H1 (cell line): ENCODE results near the gene ATE1. TPM values are rescaled to one million over a fixed set of nuclear protein-coding genes. Genes with fewer than 3 reads are reported as not detected.

ENCODE experiments used
- CTCF ChIA-PET: fragments of 300-600 bp; sonication (Branson Sonifier 250); formaldehyde crosslinking; loops from one replicate; lab custom pipeline; 2021; ENCODE audit not compliant: partially characterized antibody; lab: Charles Lee
- POLR2A ChIA-PET: fragments of 300-600 bp; sonication (Branson Sonifier 250); formaldehyde crosslinking; loops from one replicate; lab custom pipeline; 2021; ENCODE audit warnings: inconsistent platforms; ENCODE audit not compliant: partially characterized antibody; lab: Charles Lee
- DNase-seq, 2 experiments: peaks; one replicate each; pipeline versions ENCODE4 v3.0.0 to v3.0.0-alpha.2; 2010 to 2022; ENCODE audit warnings: low spot score in 2 of 2, low read depth in 1 of 2, mixed read lengths in 1 of 2
- FAIRE-seq: peaks from 2 replicates; lab custom pipeline; 2011; peaks lifted over from hg19 to GRCh38; lab: Jason Lieb, UNC
- H2AFZ ChIP-seq: 2 replicates; pipeline ENCODE4 v1.8.1; 2012; ENCODE audit warnings: low read length, inconsistent platforms
- H2AK5ac ChIP-seq: 2 replicates; pipeline ENCODE4 v1.6.1; 2013; ENCODE audit warnings: low read depth, low read length
- H2BK120ac ChIP-seq: replicated peaks from 2 replicates; pipeline ENCODE3; 2013; ENCODE audit warnings: low read depth, low read length, inconsistent platforms
- H2BK12ac ChIP-seq: 2 replicates; pipeline ENCODE4 v1.6.1; 2013; ENCODE audit warnings: low read depth, low read length
- H2BK15ac ChIP-seq: 2 replicates; pipeline ENCODE4 v1.6.1; 2013; ENCODE audit warnings: low read length
- H2BK20ac ChIP-seq: 2 replicates; pipeline ENCODE4 v1.6.1; 2013; ENCODE audit warnings: low read length
- H2BK5ac ChIP-seq: 2 replicates; pipeline ENCODE4 v1.6.1; 2013; ENCODE audit warnings: low read depth, low read length
- H3K14ac ChIP-seq: 2 replicates; pipeline ENCODE4 v1.6.1; 2013; ENCODE audit warnings: inconsistent platforms; ENCODE audit not compliant: insufficient read length
- H3K18ac ChIP-seq: 2 replicates; pipeline ENCODE4 v1.6.1; 2013; ENCODE audit warnings: low read length; ENCODE audit errors: extremely low read depth
- H3K23ac ChIP-seq: 2 replicates; pipeline ENCODE4 v1.6.1; 2013; ENCODE audit warnings: inconsistent platforms; ENCODE audit not compliant: insufficient read length
- H3K23me2 ChIP-seq: 2 replicates; pipeline ENCODE4 v1.6.1; 2013; ENCODE audit warnings: low read depth, low read length
- H3K27ac ChIP-seq: 2 replicates; pipeline ENCODE4 v1.6.1; 2011; ENCODE audit warnings: low read depth, low read length, inconsistent platforms
- H3K27me3 ChIP-seq, 4 experiments: replicated peaks in 1 of 4; 1 replicate in 1 of 4; 2 replicates in 3 of 4; pipeline versions ENCODE4 v1.6.1 to v1.8.1; 2011 to 2013; ENCODE audit warnings: low read length in 3 of 4, mild to moderate bottlenecking in 3 of 4, inconsistent platforms in 2 of 4, mixed read lengths in 2 of 4, moderate library complexity in 1 of 4; ENCODE audit not compliant: control insufficient read depth in 3 of 4, insufficient read depth in 3 of 4; ENCODE audit errors: extremely low read depth in 1 of 4
- H3K36me3 ChIP-seq, 4 experiments: 2 replicates each; pipeline versions ENCODE4 v1.6.1 to v1.8.1; 2011 to 2013; ENCODE audit warnings: mild to moderate bottlenecking in 4 of 4, low read length in 3 of 4, moderate library complexity in 2 of 4, control low read depth in 1 of 4, inconsistent platforms in 1 of 4; ENCODE audit not compliant: insufficient read depth in 4 of 4, control insufficient read depth in 2 of 4
- H3K4ac ChIP-seq: replicated peaks from 2 replicates; pipeline ENCODE3; 2013; ENCODE audit warnings: low read length, low read depth, mixed read lengths, inconsistent platforms; ENCODE audit not compliant: insufficient read length
- H3K4me1 ChIP-seq, 4 experiments: replicated peaks in 1 of 4; 1 replicate in 1 of 4; 2 replicates in 3 of 4; pipeline versions ENCODE4 v1.6.1 to v1.8.1; 2011 to 2013; ENCODE audit warnings: low read length in 3 of 4, inconsistent platforms in 2 of 4, mixed read lengths in 1 of 4; ENCODE audit not compliant: insufficient read depth in 4 of 4, control insufficient read depth in 3 of 4
- H3K4me2 ChIP-seq, 2 experiments: 2 replicates each; pipeline versions ENCODE4 v1.6.1 to v1.8.1; 2011 to 2013; ENCODE audit warnings: low read depth in 2 of 2, low read length in 2 of 2, control low read depth in 1 of 2, inconsistent platforms in 1 of 2, mild to moderate bottlenecking in 1 of 2; ENCODE audit not compliant: insufficient read depth in 1 of 2
- H3K4me3 ChIP-seq, 4 experiments: fragments of 200-600, 300-600 bp in 1 of 4; sonication (generic), shearing (Covaris generic), sonication (Bioruptor Twin) in 1 of 4; 2 replicates each; pipeline versions ENCODE4 v1.5.1 to v1.8.1; 2011 to 2016; ENCODE audit warnings: low read length in 4 of 4, low read depth in 3 of 4, control low read depth in 2 of 4, inconsistent platforms in 2 of 4, mild to moderate bottlenecking in 2 of 4, mixed read lengths in 1 of 4, moderate library complexity in 1 of 4; ENCODE audit not compliant: insufficient read depth in 2 of 4; ENCODE audit errors: extremely low read depth in 1 of 4
- H3K56ac ChIP-seq: replicated peaks from 2 replicates; pipeline ENCODE3; 2013; ENCODE audit warnings: low read depth, mild to moderate bottlenecking, mixed read lengths, low read length, inconsistent platforms; ENCODE audit not compliant: insufficient read length
- H3K79me1 ChIP-seq: 2 replicates; pipeline ENCODE4 v1.6.1; 2013; ENCODE audit warnings: low read depth, low read length, control low read depth
- H3K79me2 ChIP-seq, 2 experiments: 2 replicates each; pipeline versions ENCODE4 v1.6.1 to v1.8.1; 2012 to 2013; ENCODE audit warnings: low read length in 2 of 2, mild to moderate bottlenecking in 2 of 2, inconsistent platforms in 1 of 2; ENCODE audit not compliant: insufficient read depth in 2 of 2, control insufficient read depth in 1 of 2
- H3K9ac ChIP-seq, 4 experiments: replicated peaks in 1 of 4; 1 replicate in 1 of 4; 2 replicates in 3 of 4; pipeline versions ENCODE4 v1.6.1 to v1.8.1; 2011 to 2013; ENCODE audit warnings: low read depth in 3 of 4, low read length in 3 of 4, control low read depth in 2 of 4, mild to moderate bottlenecking in 2 of 4, moderate library complexity in 2 of 4, inconsistent platforms in 1 of 4; ENCODE audit errors: extremely low read depth in 1 of 4
- H3K9me3 ChIP-seq, 2 experiments: 2 replicates each; pipeline versions ENCODE4 v1.6.1 to v1.8.1; 2012 to 2013; ENCODE audit warnings: mild to moderate bottlenecking in 2 of 2, moderate library complexity in 2 of 2, control low read depth in 1 of 2, inconsistent platforms in 1 of 2, low read depth in 1 of 2, low read length in 1 of 2, mixed read lengths in 1 of 2; ENCODE audit not compliant: insufficient read depth in 2 of 2
- H4K20me1 ChIP-seq, 2 experiments: replicated peaks in 1 of 2; 2 replicates each; pipeline versions ENCODE3 to v1.8.1; 2011 to 2013; ENCODE audit warnings: inconsistent platforms in 2 of 2, low read length in 2 of 2, mild to moderate bottlenecking in 1 of 2; ENCODE audit not compliant: insufficient read depth in 2 of 2, control insufficient read depth in 1 of 2
- H4K5ac ChIP-seq: 2 replicates; pipeline ENCODE4 v1.6.1; 2013; ENCODE audit warnings: low read length, low read depth, mixed read lengths, inconsistent platforms; ENCODE audit not compliant: insufficient read length
- H4K8ac ChIP-seq: 2 replicates; pipeline ENCODE4 v1.8.0; 2013; ENCODE audit warnings: mild to moderate bottlenecking, moderate library complexity, low read length, inconsistent platforms; ENCODE audit not compliant: insufficient read depth; ENCODE audit errors: extremely low read depth
- H4K91ac ChIP-seq: replicated peaks from 2 replicates; pipeline ENCODE3; 2013; ENCODE audit warnings: low read length, mixed read lengths, inconsistent platforms; ENCODE audit not compliant: insufficient read length
- E2F6 ChIP-seq: IDR thresholded peaks from 2 replicates; pipeline ENCODE4 v1.6.1; 2012; ENCODE audit warnings: inconsistent platforms
- HDAC6 ChIP-seq: IDR thresholded peaks from one replicate; pipeline ENCODE4 v1.7.1; 2012; ENCODE audit warnings: low read depth, mild to moderate bottlenecking, inconsistent platforms, low read length, moderate library complexity
- KDM5A ChIP-seq: fragments of 200-600 bp; IDR thresholded peaks from 2 replicates; pipeline ENCODE4 v1.7.1; 2012; ENCODE audit warnings: mild to moderate bottlenecking, low read length, inconsistent platforms, mixed read lengths
- MAFK ChIP-seq: IDR thresholded peaks from 2 replicates; pipeline ENCODE4 v1.6.1; 2012; ENCODE audit warnings: low read depth, mild to moderate bottlenecking, improper control_type of control experiment, low read length
- TBP ChIP-seq: IDR thresholded peaks from 2 replicates; pipeline ENCODE4 v1.6.1; 2011; ENCODE audit warnings: low read depth, low read length, improper control_type of control experiment
- WGBS, 2 experiments: shearing (Covaris generic) in 1 of 2; methylation state at CpG; one replicate each; pipeline versions ENCODE4 v1.1.6 to v1.1.7; 2013 to 2015; ENCODE audit warnings: low lambda C conversion rate in 2 of 2, mixed read lengths in 2 of 2, inconsistent platforms in 1 of 2, low coverage in 1 of 2, missing lambda C conversion rate in 1 of 2; ENCODE audit not compliant: insufficient replicate concordance in 2 of 2, insufficient coverage in 1 of 2, insufficient read length in 1 of 2; ENCODE audit errors: extremely low coverage in 1 of 2, missing lambda C conversion rate in 1 of 2; 5-methylcytosine and 5-hydroxymethylcytosine counted together
- polyA plus RNA-seq, 7 experiments: library from polyadenylated mRNA; depleted of rRNA in 3 of 7; stranded (reverse) in 5 of 7; unstranded in 2 of 7; fragments of >200 nt in 5 of 7; fragments of 200-250 nt in 2 of 7; gene quantifications; 1 replicate in 5 of 7; 2 replicates in 1 of 7; 4 replicates in 1 of 7; pipeline versions ENCODE4 v1.2.1 to v1.2.3, GENCODE V29; 2011 to 2013; ENCODE audit warnings: missing spikeins in 2 of 7, mixed read lengths in 2 of 7
- total RNA-seq: library from RNA; stranded (reverse); fragmentation: NEBNext Ultra II Directional; extraction: Animal tissue kit (Norgen Biotek cat#: 25700); gene quantifications from 2 replicates; pipeline ENCODE4 v1.2.1, GENCODE V29; 2021

ATE1 gene
- total and polyA plus RNA-seq, 2 of the 8 experiments (the other 6 are each of a cell fraction or from before 2014, with no cell fraction given): 8.8 to 26.9 TPM

- POLR2A ChIA-PET: interaction anchor here (0.6 kb wide), 1 partner anchor 598 kb away, joined by 6 read pairs; no protein-coding TSS in a partner anchor
- no peak for FAIRE-seq
Measured at GRCh38 chr10:121911421-121911697, 16.5 kb downstream of the ATE1 start.

More at GRCh38 chr10:121911421-121911697, 16.5 kb downstream of the ATE1 start:
- Histone ChIP-seq H4K5ac (no peak overlapping the region), H3K79me1 (no peaks in the 10 kb centered on the region; the same call in 1 of the 2 replicates), H2BK120ac (no peak overlapping the region), H3K23me2 (no peaks in the 10 kb centered on the region), H2BK20ac (no peak overlapping the region), H4K8ac (no peak overlapping the region), H2AFZ (no peak overlapping the region), H2BK15ac (no peak overlapping the region), H3K27ac (no peak overlapping the region), H3K18ac (no peak overlapping the region), H3K4me1 (no peaks in the 10 kb centered on the region), H3K4me3 (no peak overlapping the region), H3K9ac (no peak overlapping the region), H2BK5ac (no peak overlapping the region), H3K14ac (no peak overlapping the region), H2AK5ac (no peak overlapping the region), H3K9me3 (no peaks in the 10 kb centered on the region; a peak in 1 of 4 replicates), H4K91ac (no peak overlapping the region), H3K79me2 (peaks cover 0 to 6% of the 10 kb centered on the region in 2 experiments; a peak in 2 of 4 replicates), H4K20me1 (peaks cover 0 to 2% of the 10 kb centered on the region in 2 experiments), H3K23ac (no peak overlapping the region), H3K27me3 (no peaks in the 10 kb centered on the region), H3K4me2 (no peak overlapping the region), H2BK12ac (no peak overlapping the region), H3K56ac (no peak overlapping the region), H3K4ac (no peak overlapping the region), H3K36me3 (peaks cover 0 to 39% (median 12%) of the 10 kb centered on the region in 4 experiments; a peak in 5 of 8 replicates)
- TF ChIP-seq HDAC6 (no peak), MAFK (no peak), TBP (no peak), E2F6 (no peak), KDM5A (no peak)
- CTCF ChIA-PET: interaction anchor here (0.8 kb wide), 2 partner anchors 60 to 87 kb away, joined by 3 to 5 read pairs; no protein-coding TSS in a partner anchor
- DNase-seq: no peak
- 93% methylated on average over 2 of the region's 2 CpGs; no CpG with 5 or more reads in 1 of the 2 experiments for WGBS, 2 experiments
